HG02885 (cell line): ENCODE results near the gene GLUL.

Experiments
- ATAC-seq: cut with Tn5 transposase; IDR thresholded peaks from one replicate; pipeline ENCODE4 v1.9.1; 2021; ENCODE audit warnings: mild to moderate bottlenecking; ENCODE audit not compliant: unreplicated experiment, poor library complexity

GLUL gene

DNA sequence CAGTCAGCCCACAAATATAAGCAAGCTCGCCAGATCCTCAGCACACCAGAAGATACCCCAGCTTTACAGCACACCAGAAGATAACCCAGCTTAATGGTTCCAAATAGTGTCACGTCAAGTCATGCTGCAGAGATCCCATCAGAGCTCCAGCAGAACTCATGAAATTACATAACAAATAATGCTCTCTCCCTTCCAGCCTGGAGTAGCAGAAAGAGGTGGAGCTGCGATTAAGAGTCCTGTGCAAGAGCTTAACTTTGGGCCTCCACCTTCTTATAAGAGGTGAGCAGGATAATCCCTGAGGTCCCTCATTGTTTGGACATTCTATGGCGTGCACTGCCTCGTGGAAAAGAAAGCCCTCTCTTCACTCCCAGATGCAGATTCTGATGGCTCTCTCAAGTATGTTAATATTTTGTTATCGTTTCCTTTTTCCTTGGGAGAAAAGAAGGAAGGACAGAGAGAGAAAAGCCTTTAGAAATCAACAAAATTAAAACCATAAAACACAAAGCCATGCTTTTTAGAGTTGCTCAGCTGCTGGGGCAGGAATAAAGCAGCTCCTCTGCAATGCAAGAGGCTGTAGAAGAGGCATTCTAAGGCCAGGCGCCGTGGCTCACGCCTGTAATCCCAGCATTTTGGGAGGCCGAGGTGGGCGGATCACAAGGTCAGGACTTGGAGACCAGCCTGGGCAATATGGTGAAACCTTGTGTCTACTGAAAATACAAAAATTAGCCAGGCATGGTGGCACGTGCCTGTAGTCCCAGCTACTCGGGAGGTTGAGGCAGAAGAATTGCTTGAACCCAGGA, 59.1 kb downstream of the GLUL start:
- ATAC-seq, result no peak
